ENCODE measurements around the gene TBL3. TPM values are rescaled to one million over a fixed set of nuclear protein-coding genes. Genes with fewer than 3 reads are reported as not detected.

Gene TBL3
- total RNA-seq, 1 donor from 2014 or later = 32.5 TPM

DNA sequence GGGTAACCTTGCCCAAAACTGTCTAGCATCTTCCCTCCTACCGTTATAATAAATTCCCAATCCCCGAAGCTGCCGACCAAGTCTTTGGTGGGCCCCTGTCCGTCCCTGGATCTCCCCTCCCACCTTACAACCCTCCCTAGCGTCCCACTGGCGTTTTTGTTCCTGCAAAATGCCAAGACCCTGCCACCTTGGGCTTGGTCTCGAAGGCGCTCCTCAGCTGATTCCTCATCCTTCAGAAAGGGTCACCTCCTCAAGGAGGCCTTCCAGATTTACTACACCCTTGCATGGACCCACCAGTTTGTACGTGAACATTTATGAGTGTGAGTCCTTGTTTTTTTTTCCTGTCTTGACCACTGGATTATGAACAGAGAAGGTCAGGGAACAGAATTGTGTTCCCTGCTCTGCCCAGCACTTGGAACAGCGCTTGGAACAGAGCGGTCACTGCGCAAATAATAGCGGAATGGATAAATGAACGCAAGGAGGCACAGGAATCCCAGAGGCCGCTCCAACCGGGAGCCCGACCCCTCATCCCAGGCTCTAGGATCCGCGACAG, 11.2 kb downstream of the TBL3 start:
- DNase-seq (ENCODE audit: low spot score) = no peak

DNA sequence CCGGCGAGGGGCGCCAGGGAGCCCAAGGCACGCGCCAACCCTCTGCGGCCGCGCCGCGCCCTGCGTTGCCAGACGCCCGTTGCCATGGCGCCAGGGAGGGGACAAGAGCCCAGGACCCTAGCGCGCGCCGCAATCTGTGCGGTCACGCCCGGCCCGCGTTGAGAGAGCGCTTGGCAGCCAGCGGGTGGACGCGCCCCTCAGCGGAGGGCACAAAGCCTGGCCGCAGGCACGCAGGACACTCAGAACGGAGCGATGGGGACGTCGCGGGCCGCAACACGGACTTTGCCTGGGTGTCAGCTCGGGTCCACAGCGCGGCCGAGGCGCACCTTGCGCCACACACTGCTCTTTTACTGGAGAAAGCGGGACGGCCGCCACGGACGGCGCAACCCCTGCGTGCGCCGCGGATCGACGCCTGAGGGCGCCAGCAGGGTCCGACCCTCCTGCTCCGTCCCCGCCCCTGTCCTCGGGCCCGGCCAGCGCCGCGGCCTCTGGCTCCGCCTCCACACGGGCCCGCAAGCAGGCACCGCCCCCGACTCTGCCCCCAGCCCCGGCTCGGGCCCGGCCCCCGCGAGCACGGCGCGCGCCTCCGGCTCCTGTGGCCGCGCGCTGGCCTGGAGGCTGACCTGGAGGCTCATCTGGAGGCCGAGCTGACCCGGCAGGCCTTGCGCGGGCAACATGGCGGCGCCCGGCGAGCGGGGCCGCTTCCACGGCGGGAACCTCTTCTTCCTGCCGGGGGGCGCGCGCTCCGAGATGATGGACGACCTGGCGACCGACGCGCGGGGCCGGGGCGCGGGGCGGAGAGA, 11.9 kb downstream of the TBL3 start, which contains the start of gene GFER:
GFER (plus strand) TSS at position 650 of the 803 bp plus-strand sequence; CDS start at position 676, 26 bp downstream.
- peak; percentile 90 for DNase-seq (ENCODE audit: low spot score)

DNA sequence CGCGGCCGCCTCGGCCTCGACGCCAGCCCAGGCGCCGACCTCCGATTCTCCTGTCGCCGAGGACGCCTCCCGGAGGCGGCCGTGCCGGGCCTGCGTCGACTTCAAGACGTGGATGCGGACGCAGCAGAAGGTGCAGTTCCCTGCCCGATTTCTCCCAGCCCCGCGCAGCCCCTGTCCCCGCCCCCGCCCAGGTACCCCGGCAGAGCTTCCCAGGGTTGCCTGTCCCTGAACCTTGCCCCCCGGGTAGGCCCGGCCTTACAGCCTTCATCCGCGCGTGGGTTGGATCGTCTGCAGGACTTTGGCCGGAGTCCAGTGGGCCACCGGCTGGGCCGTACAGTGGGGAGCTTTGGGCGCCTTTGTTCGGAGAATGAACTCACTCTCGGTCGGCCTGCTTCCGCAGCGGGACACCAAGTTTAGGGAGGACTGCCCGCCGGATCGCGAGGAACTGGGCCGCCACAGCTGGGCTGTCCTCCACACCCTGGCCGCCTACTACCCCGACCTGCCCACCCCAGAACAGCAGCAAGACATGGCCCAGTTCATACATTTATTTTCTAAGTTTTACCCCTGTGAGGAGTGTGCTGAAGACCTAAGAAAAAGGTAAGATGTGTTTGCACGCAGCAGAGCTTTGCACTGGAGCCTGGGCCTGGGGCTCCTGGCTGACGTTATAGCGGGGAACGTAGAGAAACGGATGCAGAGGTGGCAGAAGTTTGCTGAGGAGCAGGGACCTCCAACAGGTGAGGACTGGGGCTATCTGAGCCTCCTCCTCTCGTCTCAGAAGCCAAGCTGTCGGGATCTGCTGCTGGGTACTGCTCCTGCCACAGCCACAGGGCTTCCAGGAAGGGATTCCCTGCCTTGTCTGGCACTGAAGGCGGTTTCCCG, 12.7 kb downstream of the TBL3 start:
- DNase-seq (ENCODE audit: low spot score) = no peak

DNA sequence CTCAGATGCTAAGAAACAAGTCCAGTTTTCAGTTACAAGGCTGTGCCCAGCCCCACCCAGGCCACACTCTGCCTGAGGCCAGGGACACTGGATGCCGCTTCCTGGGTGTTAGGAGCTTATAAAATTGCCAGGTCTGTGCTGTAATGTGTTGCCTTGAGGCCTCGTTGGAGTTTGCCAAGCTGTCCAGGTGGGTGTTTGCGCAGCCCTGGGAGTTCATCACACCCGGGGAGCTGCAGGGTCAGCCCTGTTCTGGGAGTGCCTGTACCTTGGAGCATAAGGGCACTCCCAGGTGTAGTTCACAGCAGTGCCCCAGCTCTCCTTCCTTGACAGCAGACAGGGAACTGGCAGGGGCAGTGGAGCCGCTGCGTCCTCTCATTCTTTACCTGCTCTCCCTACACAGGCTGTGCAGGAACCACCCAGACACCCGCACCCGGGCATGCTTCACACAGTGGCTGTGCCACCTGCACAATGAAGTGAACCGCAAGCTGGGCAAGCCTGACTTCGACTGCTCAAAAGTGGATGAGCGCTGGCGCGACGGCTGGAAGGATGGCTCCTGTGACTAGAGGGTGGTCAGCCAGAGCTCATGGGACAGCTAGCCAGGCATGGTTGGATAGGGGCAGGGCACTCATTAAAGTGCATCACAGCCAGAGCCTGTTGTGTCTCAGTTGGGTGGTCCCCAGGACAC, 13.8 kb downstream of the TBL3 start:
- no peak for DNase-seq (ENCODE audit: low spot score)

DNA sequence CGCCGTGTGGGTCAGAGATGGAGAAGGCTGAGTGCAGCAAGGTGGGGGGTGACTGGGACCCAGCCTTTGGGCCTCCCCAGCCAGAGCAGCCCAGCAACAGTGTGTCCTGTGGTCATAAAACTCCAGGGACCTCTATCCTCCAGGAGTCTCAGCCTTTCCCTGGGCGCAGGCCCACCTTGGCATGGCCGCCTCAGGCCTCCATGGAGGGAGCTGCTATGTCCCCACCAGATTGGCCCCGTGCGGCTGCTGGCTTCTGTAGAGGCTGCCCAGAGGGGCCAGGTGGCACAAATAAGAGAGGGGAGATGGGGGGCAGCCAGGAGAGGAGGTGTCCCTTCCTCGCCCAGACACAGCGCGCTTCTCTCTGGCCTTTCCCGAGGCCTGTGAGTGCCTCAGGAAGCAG, 15.3 kb downstream of the TBL3 start:
- DNase-seq (ENCODE audit: low spot score) = no peak

DNA sequence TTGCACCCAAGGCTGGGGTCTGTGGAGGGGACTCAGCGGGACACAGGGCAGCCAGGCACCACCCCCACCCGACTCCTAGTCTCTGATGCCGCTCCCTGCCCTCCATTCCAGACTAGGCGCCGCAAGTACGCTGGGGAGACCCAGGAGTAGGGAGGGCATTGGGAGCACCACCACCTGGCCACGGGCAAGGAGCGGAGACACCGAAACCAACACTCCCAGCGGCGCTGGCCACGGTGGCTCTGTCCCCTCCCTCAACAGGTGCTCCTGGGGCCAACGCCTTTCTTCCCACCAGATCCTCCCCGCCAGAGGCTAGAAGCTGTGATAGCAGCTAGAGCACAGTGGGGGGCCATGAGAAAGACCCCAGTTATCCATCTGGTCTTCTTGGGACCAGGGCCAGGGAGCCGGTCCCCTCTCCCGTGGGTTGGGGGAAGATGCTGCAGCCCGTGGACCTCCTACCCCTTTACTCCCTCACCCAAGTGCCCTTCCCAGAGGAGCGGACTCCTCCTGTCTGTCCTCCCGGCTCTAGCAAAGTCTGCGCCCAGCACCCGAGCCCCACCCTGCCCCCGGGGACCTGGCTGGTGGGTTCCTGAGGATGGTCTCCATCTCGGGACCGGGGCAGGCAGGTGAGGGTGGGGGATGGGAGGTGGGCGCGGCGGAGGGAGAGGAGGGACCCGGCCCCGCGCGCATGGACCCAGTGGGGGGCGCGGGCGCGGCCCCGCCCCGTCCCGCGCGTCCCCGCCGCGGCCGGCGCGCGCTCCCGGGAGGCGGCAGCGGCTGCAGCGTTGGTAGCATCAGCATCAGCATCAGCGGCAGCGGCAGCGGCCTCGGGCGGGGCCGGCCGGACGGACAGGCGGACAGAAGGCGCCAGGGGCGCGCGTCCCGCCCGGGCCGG, 17.6 kb downstream of the TBL3 start, which contains the start of gene SYNGR3:
SYNGR3 (plus strand) TSS at position 762 of the 892 bp plus-strand sequence. CDS start 133 bp downstream, outside the sequence.
- no peak for DNase-seq (ENCODE audit: low spot score)

DNA sequence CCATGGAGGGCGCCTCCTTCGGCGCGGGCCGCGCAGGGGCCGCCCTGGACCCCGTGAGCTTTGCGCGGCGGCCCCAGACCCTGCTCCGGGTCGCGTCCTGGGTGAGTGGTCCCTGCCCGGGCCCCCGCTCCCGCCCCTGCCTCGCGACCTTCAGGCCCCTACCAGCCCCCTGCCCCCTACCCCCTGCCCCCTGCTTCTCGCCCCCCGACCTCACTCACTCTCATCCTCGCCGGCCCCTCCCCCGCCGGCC, 18.2 kb downstream of the TBL3 start:
- DNase-seq (ENCODE audit: low spot score) = no peak

DNA sequence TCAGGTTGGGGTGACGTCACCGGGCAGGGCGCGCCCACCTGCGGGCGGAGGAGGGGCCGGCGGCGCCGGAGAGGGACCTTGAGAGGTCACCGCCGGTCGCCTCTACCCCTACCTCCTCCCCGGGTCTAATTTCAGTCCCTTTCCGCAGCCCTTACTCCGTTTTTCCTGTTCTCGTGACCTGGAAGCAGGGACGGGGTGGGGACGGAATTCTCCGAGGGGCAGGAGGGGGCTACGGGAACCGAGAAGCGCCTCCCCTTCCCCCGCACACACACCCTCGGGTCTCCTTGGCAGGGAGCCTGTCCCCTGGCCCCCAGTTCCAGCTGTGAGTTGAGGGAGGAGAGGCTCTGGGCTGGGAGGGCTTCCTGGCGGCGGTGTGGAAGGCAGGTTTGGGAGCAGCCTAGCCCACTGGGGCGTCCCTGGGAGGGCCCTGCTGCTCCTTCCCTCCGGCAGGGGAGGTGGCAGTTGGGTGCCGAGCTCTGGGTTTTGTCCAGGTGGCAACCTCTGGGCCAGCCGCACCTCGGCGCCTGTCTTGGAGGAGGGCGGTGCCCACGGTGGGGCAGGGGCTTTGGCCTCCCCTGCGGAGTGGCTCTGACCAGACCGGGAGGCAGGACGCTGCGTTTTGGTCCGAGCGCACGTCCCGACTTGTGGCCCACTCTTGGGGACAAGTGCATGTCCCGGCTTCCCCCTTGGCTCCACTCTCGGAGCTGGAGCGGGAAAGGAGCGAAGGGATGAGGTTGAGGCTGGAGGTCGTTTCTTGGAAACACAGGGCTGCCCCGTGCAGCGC, 18.7 kb downstream of the TBL3 start:
- no peak for DNase-seq (ENCODE audit: low spot score)

DNA sequence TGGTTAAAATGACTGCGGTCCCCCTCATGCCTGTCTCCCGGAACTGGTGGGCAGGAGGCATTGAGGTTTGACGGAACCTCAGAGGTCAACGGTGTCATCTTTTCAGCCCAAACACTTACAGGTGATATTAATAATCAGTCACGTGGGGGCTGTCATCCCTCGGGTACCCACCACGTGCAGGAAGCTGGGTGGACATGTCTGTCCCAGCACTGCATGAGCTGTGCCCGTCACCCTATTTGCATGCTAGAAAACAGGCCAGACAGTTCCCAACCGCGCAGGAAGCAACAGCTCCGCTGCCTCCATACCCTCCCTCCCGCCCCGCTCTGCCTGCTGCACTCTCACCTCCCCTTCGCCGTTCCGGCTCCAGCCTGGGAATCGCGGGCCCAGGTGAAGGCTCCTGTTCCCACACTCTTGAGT, 19.3 kb downstream of the TBL3 start:
- DNase-seq (ENCODE audit: low spot score) = no peak

DNA sequence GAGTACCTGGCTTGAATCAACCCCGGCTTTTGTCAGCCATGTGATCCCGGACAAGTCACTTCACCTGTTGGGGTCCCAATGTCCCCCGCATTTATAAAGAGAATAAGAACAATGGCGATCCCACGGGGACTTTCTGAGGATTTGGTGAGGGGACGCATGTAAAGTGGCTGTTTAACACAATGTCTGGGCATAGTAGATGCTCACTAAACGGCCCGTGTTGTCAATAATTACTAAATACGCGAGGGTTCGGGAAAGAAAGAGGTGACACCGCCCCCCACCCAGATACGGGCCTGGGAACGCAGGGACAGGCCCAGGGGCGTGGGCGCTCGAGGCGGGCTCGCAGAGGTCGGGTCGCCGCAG, 19.7 kb downstream of the TBL3 start:
- DNase-seq (ENCODE audit: low spot score) = no peak

DNA sequence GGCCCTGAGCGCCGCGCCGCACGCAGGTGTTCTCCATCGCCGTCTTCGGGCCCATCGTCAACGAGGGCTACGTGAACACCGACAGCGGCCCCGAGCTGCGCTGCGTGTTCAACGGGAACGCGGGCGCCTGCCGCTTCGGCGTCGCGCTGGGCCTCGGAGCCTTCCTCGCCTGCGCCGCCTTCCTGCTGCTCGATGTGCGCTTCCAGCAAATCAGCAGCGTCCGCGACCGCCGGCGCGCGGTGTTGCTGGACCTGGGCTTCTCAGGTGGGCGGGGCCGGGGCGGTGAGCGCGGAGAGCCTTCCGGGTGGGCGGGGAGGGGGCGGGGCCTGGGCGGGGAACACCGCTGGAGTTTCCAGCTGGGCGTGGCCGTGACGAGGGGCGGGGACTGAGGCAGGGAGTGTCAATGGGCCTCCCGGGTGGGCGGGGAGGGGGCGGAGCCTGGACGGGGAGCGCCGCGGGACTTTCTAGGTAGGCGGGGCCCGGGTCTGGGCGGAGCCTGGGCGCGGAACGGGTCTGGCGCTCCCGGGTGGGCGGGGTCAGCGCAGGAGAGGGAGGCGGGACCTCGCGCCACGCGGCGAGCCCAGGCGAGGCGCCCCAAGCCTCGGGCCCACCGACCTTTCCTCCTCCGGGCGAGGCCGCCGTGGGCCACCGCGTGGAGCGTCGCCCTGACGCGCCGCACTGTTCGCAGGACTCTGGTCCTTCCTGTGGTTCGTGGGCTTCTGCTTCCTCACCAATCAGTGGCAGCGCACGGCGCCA, 20.3 kb downstream of the TBL3 start:
- DNase-seq (ENCODE audit: low spot score) = peak; percentile 97

DNA sequence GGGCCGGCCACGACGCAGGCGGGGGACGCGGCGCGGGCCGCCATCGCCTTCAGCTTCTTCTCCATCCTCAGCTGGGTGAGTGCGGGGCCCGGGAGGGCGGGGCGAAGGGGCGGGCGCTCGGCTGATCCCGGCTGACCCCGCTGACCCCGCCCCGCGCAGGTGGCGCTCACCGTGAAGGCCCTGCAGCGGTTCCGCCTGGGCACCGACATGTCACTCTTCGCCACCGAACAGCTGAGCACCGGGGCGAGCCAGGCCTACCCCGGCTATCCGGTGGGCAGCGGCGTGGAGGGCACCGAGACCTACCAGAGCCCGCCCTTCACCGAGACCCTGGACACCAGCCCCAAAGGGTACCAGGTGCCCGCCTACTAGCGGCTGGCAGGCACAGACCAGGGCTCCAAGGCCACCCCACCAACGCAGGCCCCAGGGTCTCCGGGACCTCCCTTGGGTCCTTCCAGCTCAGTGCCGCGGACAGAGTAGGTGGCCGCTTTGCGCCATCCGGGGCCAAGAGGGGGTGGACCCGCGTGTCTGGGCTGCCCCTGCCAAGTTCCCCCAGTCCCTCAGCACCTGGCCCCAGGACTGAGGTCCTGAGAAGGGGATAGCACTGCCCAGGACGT, 21.0 kb downstream of the TBL3 start:
- no peak for DNase-seq (ENCODE audit: low spot score)

DNA sequence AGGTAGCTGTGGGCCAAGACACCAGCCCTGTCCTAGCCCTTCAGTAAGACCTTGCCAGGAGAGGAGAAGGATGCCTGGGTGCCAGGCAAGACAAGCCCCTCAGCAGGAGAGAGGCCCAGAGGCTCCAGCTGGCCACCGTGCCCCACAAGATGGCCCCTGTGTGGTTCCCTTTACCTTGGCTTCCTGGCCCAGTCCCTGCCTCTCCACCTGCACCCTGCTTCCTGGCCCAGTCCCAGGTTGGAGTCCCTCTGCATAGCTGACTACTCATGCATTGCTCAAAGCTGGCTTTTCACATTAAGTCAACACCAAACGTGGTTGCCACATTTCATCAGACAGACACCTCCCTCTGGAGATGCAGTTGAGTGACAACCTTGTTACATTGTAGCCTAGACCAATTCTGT, 21.9 kb downstream of the TBL3 start:
- no peak for DNase-seq (ENCODE audit: low spot score)

DNA sequence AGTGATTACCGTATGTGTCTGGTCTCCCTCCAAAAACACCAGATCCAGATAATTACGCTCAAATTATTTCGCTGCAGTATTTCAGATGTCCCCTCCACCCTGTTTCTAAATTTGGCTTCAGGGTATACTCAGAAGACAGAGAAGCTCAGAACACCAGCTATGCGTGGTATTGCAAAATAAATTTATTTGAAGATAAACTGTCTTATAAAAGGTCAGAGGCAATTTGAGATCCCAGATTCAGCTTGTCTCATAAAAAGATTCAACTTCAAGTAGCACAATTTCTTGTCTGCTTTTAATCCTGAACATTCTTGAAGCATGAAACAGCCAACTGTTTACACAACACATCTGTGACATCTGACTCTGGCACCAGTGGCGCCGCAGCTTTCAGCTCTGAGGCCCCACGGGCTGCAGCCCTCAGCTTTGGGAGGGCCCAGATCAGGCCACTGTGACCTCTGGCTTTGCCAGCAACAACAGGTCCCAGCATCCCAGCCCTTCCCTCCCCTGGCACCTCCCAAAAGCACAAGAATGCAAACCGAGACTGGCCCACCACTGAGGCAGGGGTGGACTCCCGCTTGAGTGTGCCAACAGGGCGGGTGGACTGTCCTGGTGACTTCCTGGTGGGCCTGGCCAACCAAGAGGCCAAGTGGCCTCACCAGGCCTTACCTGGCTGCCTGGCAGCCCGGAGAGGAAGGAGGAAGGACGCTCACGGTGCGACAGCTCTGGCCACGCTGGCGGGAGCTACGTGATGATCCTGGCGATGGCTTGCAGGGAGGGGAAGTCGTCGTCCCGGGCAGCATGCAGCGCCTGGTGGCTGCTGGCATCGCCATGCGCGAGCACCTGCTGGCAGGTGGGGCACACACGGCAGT, 25.9 kb downstream of the TBL3 start:
- no peak for DNase-seq (ENCODE audit: low spot score)

DNA sequence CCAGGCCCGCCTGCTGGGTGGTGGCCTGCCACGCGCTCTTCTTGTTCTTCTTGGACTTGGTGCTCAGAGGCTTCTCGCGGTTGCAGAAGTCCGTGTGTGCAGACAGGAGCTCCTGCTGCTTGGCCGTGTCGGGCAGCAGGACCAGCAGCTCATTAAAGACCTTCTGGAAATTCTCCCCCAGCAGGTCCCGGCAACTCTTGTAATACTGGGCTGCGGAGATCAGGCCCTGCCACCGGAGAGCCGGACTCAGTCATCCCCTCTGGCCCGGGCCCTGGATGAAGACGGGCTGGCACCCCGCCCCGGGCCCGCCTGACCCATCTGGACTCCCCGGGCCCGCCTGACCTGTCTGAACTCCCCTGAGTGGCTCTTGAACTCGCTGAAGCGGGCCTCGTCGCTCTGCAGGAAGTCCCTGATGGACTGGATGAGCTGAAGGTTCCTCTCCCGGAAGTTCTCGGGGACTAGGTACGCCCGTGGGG, 26.5 kb downstream of the TBL3 start:
- DNase-seq (ENCODE audit: low spot score) = no peak

DNA sequence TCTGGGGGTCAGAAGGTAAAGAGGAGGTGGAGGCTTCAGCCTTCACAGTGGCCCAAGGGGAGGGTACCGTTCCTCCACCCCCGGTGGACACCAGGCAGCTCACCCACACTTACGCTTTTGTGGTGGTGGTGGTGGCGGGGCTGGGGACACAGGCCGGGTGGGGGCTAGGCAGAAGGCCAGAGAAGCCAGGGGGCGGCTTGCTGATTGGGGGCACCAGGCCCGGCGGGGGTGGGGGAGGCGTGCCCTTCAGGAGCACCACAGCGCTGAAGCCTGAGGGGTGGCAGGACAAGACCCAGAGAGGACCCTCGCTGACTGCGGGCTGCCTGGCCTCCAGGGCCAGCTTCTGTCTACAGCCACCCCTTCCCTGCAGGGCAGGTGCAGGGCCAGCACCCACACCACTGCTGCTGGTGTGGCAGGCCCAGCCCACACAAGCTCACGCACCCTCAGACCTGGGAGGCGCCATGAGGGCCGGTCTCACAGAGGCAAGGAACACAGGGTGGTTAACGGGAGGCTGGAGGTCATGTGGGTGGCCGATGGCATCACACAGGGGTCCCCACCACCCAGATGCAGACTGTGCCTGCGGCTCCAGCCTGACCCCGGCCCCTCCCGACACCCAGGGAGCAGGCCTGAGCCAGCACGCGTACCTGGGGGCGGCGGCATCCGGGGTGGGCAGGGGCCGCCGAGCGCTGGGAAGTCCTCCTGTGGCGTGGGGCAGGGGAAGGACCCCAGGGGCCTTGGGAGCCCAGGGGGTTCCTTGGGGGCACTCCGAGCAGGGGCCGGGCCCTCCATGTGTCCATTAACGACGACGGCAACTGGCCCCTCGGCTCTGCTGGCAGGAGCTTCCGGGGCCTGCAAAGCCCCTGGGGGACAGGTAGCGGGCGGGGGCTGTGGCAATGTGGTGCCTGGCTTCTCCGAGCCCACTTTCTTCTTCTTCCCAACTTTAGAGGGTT, 27.3 kb downstream of the TBL3 start:
- DNase-seq (ENCODE audit: low spot score) = no peak
